Dermis blood vessel endothelial cell (primary cell): ENCODE data around the gene AQP2. TPM values are rescaled to one million over a fixed set of nuclear protein-coding genes. Genes with fewer than 3 reads are reported as not detected.
A peak's percentile ranks its signal among the peaks of the same experiment; 100 is the strongest.

Experiments
- DNase-seq: peaks from one replicate; pipeline ENCODE4 v3.0.0; 2010
- total RNA-seq: library from RNA; depleted of rRNA; stranded (reverse); fragments of >200 nt; gene quantifications from 2 replicates; pipeline ENCODE4 v1.2.3, GENCODE V29; 2014

Gene AQP2
- total RNA-seq, 1 donor from 2014 or later = not detected

- DNase-seq = no peak
Observed at GRCh38 chr12:49990273-49990672, 39.7 kb downstream of the AQP2 start.

DNA sequence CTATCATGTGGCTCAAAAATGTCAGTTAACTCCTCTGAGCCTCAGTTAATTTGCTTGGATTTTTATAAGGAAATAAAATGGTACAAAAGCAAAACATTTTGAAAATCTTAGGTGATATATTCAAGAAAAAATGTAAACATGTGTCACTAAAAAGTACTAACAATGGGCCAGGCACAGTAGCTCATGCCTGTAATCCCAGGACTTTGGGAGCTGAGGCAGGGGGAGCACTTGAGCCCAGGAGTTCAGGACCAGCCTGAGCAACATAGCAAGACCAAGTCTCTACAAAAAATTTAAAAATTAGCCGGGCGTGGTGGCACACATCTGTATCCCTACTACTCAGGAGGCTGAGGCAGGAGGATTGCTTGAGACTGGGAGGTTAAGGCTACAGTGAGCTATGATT is 47.9 kb downstream of the AQP2 start:
- DNase-seq = no peak

DNA sequence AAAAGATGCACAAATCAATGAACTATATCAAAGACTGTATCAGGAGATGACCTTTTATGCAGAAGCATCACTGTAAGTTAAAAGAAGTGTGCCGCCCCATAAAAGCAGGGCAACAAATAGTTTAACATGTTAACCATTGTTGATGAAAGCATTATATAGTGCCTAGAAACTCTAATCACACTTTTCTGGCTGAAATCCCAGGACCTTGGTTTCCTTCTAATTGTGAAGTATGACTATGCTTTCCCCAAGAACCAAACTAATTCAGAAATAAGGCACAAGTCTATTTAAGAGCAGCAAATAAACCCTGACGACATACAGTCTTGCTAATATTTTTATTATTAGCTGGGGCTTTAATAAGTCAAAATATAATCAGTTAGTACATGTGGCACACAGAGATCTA is 53.1 kb downstream of the AQP2 start:
- peak; percentile 69 for DNase-seq

DNA sequence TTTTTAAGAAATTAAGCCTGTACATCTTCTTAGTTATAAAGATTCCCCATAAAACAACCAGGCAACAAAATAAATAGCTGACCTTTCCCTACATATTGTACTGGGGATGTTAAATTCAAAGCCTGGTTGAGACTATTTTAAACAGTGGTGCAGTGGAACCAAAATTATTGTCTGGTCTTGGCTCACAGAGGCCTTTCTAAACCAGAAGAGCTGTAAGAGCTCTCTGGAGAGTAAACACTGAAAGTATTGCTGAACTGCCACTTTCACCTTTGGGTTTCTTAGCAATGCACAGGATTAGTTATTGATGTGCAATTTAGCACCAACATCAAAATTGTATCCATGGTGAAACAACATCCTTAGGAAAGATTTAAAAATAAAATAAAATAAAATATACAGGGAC is 54.2 kb downstream of the AQP2 start:
- no peak for DNase-seq

- DNase-seq = no peak
Observed at GRCh38 chr12:50005175-50005574, 54.6 kb downstream of the AQP2 start.

DNA sequence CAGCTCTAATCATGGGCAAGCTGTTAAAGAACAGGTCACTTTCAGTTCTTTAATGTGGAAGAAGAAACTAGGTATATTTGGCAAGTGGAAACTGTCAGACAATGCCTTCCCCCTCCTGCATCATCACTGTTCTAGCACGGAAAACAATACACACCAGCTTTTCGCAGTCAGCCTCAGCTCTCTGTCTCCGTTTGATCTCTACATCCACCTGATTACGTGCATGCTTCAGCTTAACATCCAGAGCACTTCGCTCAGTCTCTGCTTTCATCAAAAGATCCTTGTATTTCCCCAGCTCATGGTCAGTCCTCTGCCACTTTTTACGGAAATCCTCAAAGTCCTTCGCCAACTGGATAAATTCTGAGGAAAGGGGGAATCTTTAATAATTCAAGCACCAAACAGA is 55.7 kb downstream of the AQP2 start:
- DNase-seq = no peak

DNA sequence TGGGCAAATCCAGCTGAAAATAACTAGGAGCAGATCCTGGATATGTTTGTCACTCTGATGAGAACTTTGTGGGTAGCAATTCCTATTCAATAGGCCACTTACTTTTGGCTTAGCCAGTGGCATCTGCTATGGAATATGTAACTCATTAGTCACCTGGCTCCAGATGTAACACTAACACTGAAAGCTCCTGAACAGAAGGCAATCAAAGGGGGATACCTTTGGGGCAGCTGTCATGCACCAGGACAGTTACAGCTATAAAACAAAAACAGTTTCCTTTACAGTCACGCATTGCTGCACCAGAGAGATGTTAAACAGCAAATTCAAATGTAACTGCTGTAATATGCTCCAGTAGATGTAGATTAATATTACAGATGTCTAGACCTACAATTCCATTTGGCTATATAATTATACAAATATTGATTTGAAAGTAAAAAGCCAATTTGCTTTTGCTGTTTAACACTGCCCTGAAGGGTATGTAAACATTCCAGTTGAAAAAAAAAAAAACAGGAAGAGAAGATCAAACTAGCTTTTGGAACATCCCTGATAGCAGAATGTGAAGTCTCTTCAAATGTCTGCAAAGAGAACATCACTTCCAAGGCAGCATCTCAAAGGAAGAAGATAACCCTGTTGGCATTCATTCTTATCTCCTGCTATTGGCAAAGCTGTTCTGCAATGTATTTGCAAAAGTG is 56.4 kb downstream of the AQP2 start:
- peak; percentile 12 for DNase-seq

Other genes starting within 250 kb of the AQP2 start
- gene FMNL3, start 243.3 kb upstream of the AQP2 start, total RNA-seq = 101 and 121 TPM in 2 replicates
- 433 and 441 TPM in 2 replicates for gene TMBIM6, start 209.2 kb upstream of the AQP2 start, total RNA-seq
- 12.8 and 14.0 TPM in 2 replicates for gene NCKAP5L, start 122.3 kb upstream of the AQP2 start, total RNA-seq
- gene BCDIN3D, start 107.6 kb upstream of the AQP2 start, total RNA-seq = 2.8 and 4.3 TPM in 2 replicates
- gene FAIM2, start 46.8 kb upstream of the AQP2 start, total RNA-seq = not detected in 2 replicates
- 0.47 and 1.4 TPM in 2 replicates for gene AQP5, start 11.1 kb downstream of the AQP2 start, total RNA-seq
- gene AQP6, start 22.2 kb downstream of the AQP2 start, total RNA-seq = 0.05 TPM in 1 of 2 replicates, not detected in the other
- gene RACGAP1, start 74.8 kb downstream of the AQP2 start, total RNA-seq = 19.9 and 67.1 TPM in 2 replicates
- gene ASIC1, start 106.9 kb downstream of the AQP2 start, total RNA-seq = under 0.01 and 0.14 TPM in 2 replicates
- 70.1 and 163 TPM in 2 replicates for gene SMARCD1, start 134.6 kb downstream of the AQP2 start, total RNA-seq
- not detected in 2 replicates for gene GPD1, start 153.3 kb downstream of the AQP2 start, total RNA-seq
- 23.4 and 45.1 TPM in 2 replicates for gene COX14, start 161.5 kb downstream of the AQP2 start, total RNA-seq
- gene CERS5, start 216.6 kb downstream of the AQP2 start, total RNA-seq = 24.5 and 46.0 TPM in 2 replicates